Activated effector memory CD4-positive, alpha-beta T cell treated with Interleukin-2 at 50 U/mL for 16 hours (primary cell): ENCODE data around the gene BLVRA.
A peak's percentile ranks its signal among the peaks of the same experiment; 100 is the strongest.
"Not testable (repeated sequence)": the region's sequence is repeated elsewhere in the genome, so short reads cannot be mapped to it uniquely, and the experiment has no call there.

ENCODE experiments used
- DNase-seq: peaks from one replicate; pipeline ENCODE4 v3.0.0-alpha.2; 2020

The BLVRA gene

GRCh38 chr7:43810195-43810941 lies 51.9 kb downstream of the BLVRA start:
- DNase-seq: peak; percentile 11

GRCh38 chr7:43815373-43815772 lies 56.9 kb downstream of the BLVRA start:
- DNase-seq: no peak

- DNase-seq: not testable (repeated sequence)
Measured at GRCh38 chr7:43816046-43816797, 57.7 kb downstream of the BLVRA start.

GRCh38 chr7:43823425-43823824 lies 64.9 kb downstream of the BLVRA start:
- not testable (repeated sequence) for DNase-seq

GRCh38 chr7:43823941-43824340 lies 65.5 kb downstream of the BLVRA start:
- no peak for DNase-seq

- DNase-seq: not testable (repeated sequence)
Measured at GRCh38 chr7:43824513-43824912, 66.0 kb downstream of the BLVRA start.

GRCh38 chr7:43824963-43825362 lies 66.5 kb downstream of the BLVRA start:
- no peak for DNase-seq

GRCh38 chr7:43825391-43825808 lies 66.9 kb downstream of the BLVRA start:
- DNase-seq: no peak

- DNase-seq: not testable (repeated sequence)
Measured at GRCh38 chr7:43830917-43831316, 72.4 kb downstream of the BLVRA start.

- DNase-seq: peak; percentile 15
Measured at GRCh38 chr7:43834463-43835251, 76.2 kb downstream of the BLVRA start.

- DNase-seq: no peak
Measured at GRCh38 chr7:43838201-43838658, 79.8 kb downstream of the BLVRA start.

- DNase-seq: no peak
Measured at GRCh38 chr7:43843296-43843695, 84.8 kb downstream of the BLVRA start.

- DNase-seq: no peak
Measured at GRCh38 chr7:43844257-43844656, 85.8 kb downstream of the BLVRA start.

GRCh38 chr7:43844662-43845061 lies 86.2 kb downstream of the BLVRA start:
- DNase-seq: no peak

GRCh38 chr7:43847496-43847895 lies 89.0 kb downstream of the BLVRA start:
- no peak for DNase-seq

- no peak for DNase-seq
Measured at GRCh38 chr7:43849047-43849446, 90.6 kb downstream of the BLVRA start.

- DNase-seq: no peak
Measured at GRCh38 chr7:43850348-43851116, 92.1 kb downstream of the BLVRA start.

- DNase-seq: no peak
Measured at GRCh38 chr7:43851805-43852204, 93.3 kb downstream of the BLVRA start.

GRCh38 chr7:43855176-43855575 lies 96.7 kb downstream of the BLVRA start:
- no peak for DNase-seq

GRCh38 chr7:43856316-43856715 lies 97.8 kb downstream of the BLVRA start:
- DNase-seq: no peak
